H1 (cell line): Measurements from ENCODE around the gene PILRB. TPM values are rescaled to one million over a fixed set of nuclear protein-coding genes. Genes with fewer than 3 reads are reported as not detected.

Experiments
- BACH1 ChIP-seq: IDR thresholded peaks from 2 replicates; pipeline ENCODE4 v1.6.1; 2012; ENCODE audit warnings: low read length, improper control_type of control experiment
- BCL11A ChIP-seq, 2 experiments: IDR thresholded peaks; one replicate each; pipeline ENCODE4 v1.6.1; 2011; ENCODE audit warnings: low read depth in 2 of 2, low read length in 2 of 2, mild to moderate bottlenecking in 2 of 2
- BRCA1 ChIP-seq: IDR thresholded peaks from 2 replicates; pipeline ENCODE4 v1.6.1; 2012; ENCODE audit warnings: low read depth, low read length, improper control_type of control experiment
- CHD1 ChIP-seq: IDR thresholded peaks from 2 replicates; pipeline ENCODE4 v1.6.1; 2012; ENCODE audit warnings: low read depth, low read length, improper control_type of control experiment
- CREB1 ChIP-seq: IDR thresholded peaks from 2 replicates; pipeline ENCODE4 v1.6.1; 2012; ENCODE audit warnings: inconsistent platforms
- GABPA ChIP-seq: IDR thresholded peaks from 2 replicates; pipeline ENCODE4 v1.6.1; 2011; ENCODE audit warnings: mild to moderate bottlenecking, low read length, moderate library complexity, borderline replicate concordance; ENCODE audit not compliant: insufficient read depth
- MAFK ChIP-seq: IDR thresholded peaks from 2 replicates; pipeline ENCODE4 v1.6.1; 2012; ENCODE audit warnings: low read depth, mild to moderate bottlenecking, improper control_type of control experiment, low read length
- NANOG ChIP-seq: IDR thresholded peaks from 2 replicates; pipeline ENCODE4 v1.6.1; 2011; ENCODE audit warnings: low read length, low read depth, mild to moderate bottlenecking, inconsistent platforms; ENCODE audit not compliant: insufficient read depth, poor library complexity, severe bottlenecking
- POLR2A ChIP-seq, 2 experiments: IDR thresholded peaks; 1 replicate in 1 of 2; 2 replicates in 1 of 2; pipeline ENCODE4 v1.6.1; 2011; ENCODE audit warnings: low read depth in 2 of 2, low read length in 2 of 2, mild to moderate bottlenecking in 2 of 2; ENCODE audit errors: control extremely low read depth in 1 of 2
- SIX5 ChIP-seq: IDR thresholded peaks from 2 replicates; pipeline ENCODE4 v1.6.1; 2011; ENCODE audit warnings: mild to moderate bottlenecking, low read depth, low read length
- SP4 ChIP-seq: IDR thresholded peaks from 2 replicates; pipeline ENCODE4 v1.6.1; 2012; ENCODE audit warnings: low read length, inconsistent platforms
- SRF ChIP-seq: IDR thresholded peaks from 2 replicates; pipeline ENCODE4 v1.6.1; 2011; ENCODE audit warnings: mild to moderate bottlenecking, low read depth, low read length, moderate library complexity
- polyA plus RNA-seq, 7 experiments: library from polyadenylated mRNA; depleted of rRNA in 3 of 7; stranded (reverse) in 5 of 7; unstranded in 2 of 7; fragments of >200 nt in 5 of 7; fragments of 200-250 nt in 2 of 7; gene quantifications; 1 replicate in 5 of 7; 2 replicates in 1 of 7; 4 replicates in 1 of 7; pipeline versions ENCODE4 v1.2.1 to v1.2.3, GENCODE V29; 2011 to 2013; ENCODE audit warnings: missing spikeins in 2 of 7, mixed read lengths in 2 of 7
- total RNA-seq: library from RNA; stranded (reverse); fragmentation: NEBNext Ultra II Directional; extraction: Animal tissue kit (Norgen Biotek cat#: 25700); gene quantifications from 2 replicates; pipeline ENCODE4 v1.2.1, GENCODE V29; 2021

PILRB gene
- total and polyA plus RNA-seq, 2 of the 8 experiments (the other 6 are each of a cell fraction or from before 2014, with no cell fraction given), result 32.2 to 49.9 TPM

DNA sequence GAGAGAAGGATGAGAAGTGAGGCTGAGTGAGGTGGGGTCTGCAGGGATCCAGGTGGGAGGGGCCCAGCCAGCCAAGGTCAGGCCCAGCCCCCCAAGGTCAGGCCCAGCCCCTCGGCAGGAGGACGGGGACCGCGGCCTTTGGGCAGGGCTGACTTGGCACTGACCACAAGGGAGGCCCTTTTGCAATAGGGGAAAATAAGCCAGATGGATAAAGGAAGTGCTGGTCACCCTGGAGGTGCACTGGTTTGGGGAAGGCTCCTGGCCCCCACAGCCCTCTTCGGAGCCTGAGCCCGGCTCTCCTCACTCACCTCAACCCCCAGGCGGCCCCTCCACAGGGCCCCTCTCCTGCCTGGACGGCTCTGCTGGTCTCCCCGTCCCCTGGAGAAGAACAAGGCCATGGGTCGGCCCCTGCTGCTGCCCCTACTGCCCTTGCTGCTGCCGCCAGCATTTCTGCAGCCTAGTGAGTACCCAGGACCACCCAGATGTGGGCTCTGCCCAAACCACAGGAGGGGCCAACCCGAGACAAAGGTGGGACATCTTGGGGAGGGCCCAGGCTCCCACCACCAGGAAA is 15.4 kb downstream of the PILRB start, which contains the start of gene PILRA (continued):
- TF ChIP-seq GABPA, result no peak
- TF ChIP-seq CHD1, result no peak
- no peak for TF ChIP-seq SIX5
- TF ChIP-seq BACH1, result no peak
- no peak for TF ChIP-seq POLR2A (IDR thresholded peaks at IDR 0.05; ENCODE audit: control extremely low read depth in 1 of 2, low read depth in 2 of 2, low read length in 2 of 2)
- no peak for TF ChIP-seq BRCA1
- no peak for TF ChIP-seq BCL11A (IDR thresholded peaks at IDR 0.05; ENCODE audit: low read depth in 2 of 2, low read length in 2 of 2)
- no peak for TF ChIP-seq SRF
- TF ChIP-seq CREB1, result no peak
- no peak for TF ChIP-seq MAFK
- TF ChIP-seq SP4, result no peak
- TF ChIP-seq NANOG, result no peak
